Heart left ventricle (tissue), 13 donors: ENCODE results near the gene ZNF446.

Experiments
- POLR2A ChIP-seq, 2 donors: fragments of 450-650 bp; IDR thresholded peaks; one replicate each; pipeline ENCODE4 v1.6.1; 2017; ENCODE audit warnings: antibody characterized with exemption in 2 of 2, mild to moderate bottlenecking in 2 of 2, moderate library complexity in 2 of 2
- TF ChIP-seq, protein P1 (sequence below), 12 donors: fragments of 200-600 bp; sonication (generic) in 4 of 12; IDR thresholded peaks; one replicate each; pipeline versions ENCODE4 v1.5.0 to v1.8.0; 2018 to 2022; ENCODE audit warnings: antibody characterized with exemption in 12 of 12, mild to moderate bottlenecking in 5 of 12
- donor health status: ischemic (EF 13 %, LVEDD 7.1; RV severe dilation, severe dysfunction).
- donor health status: DM: no; HTN: yes; CAD: no.
- donor health status: DM: no; HTN: no; CAD: no.
- donor health status: ischemic (EF 25% LVEDD 6.9; RV normal size, moderate dysfunction).
- donor health status: ischemic (EF 25% LVEDD 5.7; RV mildly dilated, moderate dysfunction).
- donor health status: ischemic (EF 35%, LVEDD 5.7; RV mildly dilated, moderate dysfunction).
- donor health status: nonischemic (EF 11% LVEDD 7.7; RV severe dilation, severe dysfunction).
- donor health status: DM: yes; HTN: yes; CAD: no.
- donor health status: PGD.
- donor health status: ischemic (EF 29% LVEDD 5.4; RV normal size, mild dysfunction).
- donor health status: nonischemic (EF 23%, LVEDD 6.1; RV moderate dilation, normal function).

DNA sequence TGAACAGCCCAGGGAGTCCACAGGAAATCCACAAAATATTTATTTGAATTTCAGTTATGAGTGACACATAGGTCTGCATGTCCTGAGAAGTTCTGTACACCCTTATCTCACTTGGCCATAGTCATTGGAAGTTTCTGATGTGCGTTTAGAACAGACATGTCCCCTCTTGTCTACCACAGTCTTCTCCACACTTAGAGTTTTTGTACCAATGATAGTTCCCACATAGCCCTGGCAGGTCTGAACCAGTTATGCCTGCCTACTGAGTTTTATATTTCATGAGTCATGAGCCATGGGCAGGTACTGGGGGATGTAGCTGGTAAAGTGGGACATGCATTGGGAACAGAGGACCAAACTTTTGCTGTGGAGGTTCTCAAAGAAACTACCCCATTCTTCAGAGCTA lies 47.5 kb upstream of the ZNF446 start:
- TF ChIP-seq, protein P1, sequence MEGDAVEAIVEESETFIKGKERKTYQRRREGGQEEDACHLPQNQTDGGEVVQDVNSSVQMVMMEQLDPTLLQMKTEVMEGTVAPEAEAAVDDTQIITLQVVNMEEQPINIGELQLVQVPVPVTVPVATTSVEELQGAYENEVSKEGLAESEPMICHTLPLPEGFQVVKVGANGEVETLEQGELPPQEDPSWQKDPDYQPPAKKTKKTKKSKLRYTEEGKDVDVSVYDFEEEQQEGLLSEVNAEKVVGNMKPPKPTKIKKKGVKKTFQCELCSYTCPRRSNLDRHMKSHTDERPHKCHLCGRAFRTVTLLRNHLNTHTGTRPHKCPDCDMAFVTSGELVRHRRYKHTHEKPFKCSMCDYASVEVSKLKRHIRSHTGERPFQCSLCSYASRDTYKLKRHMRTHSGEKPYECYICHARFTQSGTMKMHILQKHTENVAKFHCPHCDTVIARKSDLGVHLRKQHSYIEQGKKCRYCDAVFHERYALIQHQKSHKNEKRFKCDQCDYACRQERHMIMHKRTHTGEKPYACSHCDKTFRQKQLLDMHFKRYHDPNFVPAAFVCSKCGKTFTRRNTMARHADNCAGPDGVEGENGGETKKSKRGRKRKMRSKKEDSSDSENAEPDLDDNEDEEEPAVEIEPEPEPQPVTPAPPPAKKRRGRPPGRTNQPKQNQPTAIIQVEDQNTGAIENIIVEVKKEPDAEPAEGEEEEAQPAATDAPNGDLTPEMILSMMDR (IDR thresholded peaks at IDR 0.05) = no peak
- no peak for TF ChIP-seq POLR2A (IDR thresholded peaks at IDR 0.05)
